ENCODE data around the gene HOXC4. TPM values are rescaled to one million over a fixed set of nuclear protein-coding genes. Genes with fewer than 3 reads are reported as not detected.

Gene HOXC4
- polyA plus RNA-seq, 12 donors: 4.2 to 25.6 (median 9.1) TPM; not detected in 2

- DNase-seq: no peak
These were observed 26.8 kb upstream of the HOXC4 start for GRCh38 chr12:54026640-54027441.

GRCh38 chr12:54027442-54027786 is 26.2 kb upstream of the HOXC4 start:
- DNase-seq: no peak

DNA sequence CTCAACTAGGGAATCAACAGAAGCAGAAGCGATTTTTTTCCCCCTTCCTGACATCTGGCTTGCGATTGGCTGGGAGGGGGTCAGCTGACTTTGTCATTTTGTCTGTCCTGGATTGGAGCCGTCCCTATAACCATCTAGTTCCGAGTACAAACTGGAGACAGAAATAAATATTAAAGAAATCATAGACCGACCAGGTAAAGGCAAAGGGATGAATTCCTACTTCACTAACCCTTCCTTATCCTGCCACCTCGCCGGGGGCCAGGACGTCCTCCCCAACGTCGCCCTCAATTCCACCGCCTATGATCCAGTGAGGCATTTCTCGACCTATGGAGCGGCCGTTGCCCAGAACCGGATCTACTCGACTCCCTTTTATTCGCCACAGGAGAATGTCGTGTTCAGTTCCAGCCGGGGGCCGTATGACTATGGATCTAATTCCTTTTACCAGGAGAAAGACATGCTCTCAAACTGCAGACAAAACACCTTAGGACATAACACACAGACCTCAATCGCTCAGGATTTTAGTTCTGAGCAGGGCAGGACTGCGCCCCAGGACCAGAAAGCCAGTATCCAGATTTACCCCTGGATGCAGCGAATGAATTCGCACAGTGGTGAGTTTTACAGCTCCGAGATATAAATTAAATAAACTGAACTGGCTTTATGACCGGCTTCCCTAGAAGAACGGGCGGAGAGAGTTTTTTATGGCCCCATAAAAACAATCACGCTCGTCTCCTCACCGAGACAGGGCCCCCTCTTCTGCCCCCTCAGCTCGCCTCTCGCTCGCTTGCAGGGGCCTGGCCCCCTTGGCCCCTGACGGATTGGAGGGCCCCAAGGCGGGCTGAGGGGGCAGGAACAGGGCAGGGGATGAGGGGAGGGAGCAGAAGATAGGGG is 25.1 kb upstream of the HOXC4 start, which contains the start of gene HOXC6:
Gene HOXC6, plus strand, starts transcription at position 127 of the 888 bp plus-strand sequence. Its CDS starts 82 bp downstream, at position 209.
- no peak for DNase-seq

GRCh38 chr12:54029529-54030441 is 23.9 kb upstream of the HOXC4 start:
- DNase-seq: no peak

- no peak for DNase-seq
These were observed 23.2 kb upstream of the HOXC4 start for GRCh38 chr12:54030442-54030801.

GRCh38 chr12:54030889-54031471 is 22.7 kb upstream of the HOXC4 start:
- DNase-seq: no peak

- DNase-seq: no peak
These were observed 22.2 kb upstream of the HOXC4 start for GRCh38 chr12:54031480-54031879.

- no peak for DNase-seq
These were observed 21.5 kb upstream of the HOXC4 start for GRCh38 chr12:54032086-54032619.

GRCh38 chr12:54032627-54033100 is 21.0 kb upstream of the HOXC4 start, which contains the start of gene HOXC5:
Gene HOXC5, plus strand, starts transcription at chr12:54033050. Its CDS starts 73 bp downstream, at chr12:54033123.
- DNase-seq: peak; percentile 91

DNA sequence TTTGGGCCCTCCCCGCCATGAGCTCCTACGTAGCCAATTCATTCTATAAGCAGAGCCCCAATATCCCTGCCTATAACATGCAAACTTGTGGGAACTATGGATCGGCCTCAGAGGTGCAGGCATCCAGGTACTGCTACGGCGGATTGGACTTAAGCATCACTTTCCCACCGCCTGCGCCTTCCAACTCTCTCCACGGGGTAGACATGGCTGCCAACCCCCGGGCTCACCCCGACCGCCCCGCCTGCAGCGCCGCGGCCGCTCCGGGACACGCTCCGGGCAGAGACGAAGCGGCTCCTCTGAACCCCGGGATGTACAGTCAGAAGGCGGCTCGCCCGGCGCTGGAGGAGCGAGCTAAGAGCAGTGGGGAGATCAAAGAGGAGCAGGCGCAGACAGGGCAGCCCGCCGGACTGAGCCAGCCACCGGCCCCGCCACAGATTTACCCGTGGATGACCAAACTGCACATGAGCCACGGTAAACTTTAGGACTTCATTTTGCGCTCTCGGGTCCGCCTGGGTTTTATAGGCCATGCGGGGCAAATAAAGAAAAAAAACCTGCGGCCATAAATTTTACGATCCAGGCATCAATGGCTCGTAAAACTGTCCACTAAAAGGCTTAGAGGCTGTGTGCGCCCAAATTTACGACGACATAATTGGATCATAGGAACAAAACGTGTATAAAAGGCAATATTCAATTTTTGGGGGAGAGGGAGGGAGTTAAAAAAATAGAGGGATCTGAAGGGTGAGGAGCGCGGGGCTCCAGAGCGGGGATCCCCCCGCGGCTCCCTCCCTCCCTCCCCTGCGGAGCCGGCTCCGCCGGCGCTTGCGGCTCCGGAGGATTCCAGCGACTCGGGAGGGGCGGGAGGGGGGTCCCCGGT is 20.3 kb upstream of the HOXC4 start:
- DNase-seq: no peak

DNA sequence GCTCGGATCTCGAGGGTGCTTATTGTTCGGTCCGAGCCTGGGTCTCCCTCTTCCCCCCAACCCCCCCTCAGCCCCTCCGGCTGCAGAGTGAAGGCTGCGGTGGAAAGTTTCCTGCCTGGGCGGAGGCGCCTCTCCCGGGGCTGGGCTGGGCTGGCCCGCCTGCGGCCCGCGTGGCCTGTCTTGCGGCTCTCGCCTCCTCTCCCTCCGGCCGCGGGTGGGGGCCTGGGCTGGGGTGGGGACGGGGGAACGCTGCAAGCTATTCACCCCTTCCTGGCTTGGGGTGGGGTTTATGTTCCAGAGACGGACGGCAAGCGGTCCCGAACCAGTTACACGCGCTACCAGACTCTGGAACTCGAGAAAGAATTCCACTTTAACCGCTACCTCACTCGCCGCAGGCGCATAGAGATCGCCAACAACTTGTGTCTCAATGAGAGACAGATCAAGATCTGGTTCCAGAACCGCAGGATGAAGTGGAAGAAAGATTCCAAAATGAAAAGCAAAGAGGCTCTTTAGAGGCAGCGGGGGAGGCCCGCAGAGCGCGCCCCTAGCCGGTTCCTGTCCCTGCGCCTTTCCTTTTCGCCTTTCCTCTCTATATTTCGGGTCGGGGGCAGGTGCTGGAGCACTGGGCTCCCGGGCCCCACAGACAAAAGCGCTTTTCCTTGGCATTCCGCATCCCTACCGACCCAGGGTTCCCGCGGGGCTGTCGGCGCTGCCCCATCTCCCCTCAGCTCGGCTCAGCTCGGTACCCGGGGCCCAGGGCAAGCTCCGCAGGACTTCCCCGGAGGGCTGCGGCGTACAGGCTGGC is 19.5 kb upstream of the HOXC4 start:
- no peak for DNase-seq

GRCh38 chr12:54034785-54035310 is 18.8 kb upstream of the HOXC4 start:
- no peak for DNase-seq

GRCh38 chr12:54035568-54036264 is 17.9 kb upstream of the HOXC4 start:
- DNase-seq: no peak

GRCh38 chr12:54036620-54037359 is 16.8 kb upstream of the HOXC4 start:
- no peak for DNase-seq

DNA sequence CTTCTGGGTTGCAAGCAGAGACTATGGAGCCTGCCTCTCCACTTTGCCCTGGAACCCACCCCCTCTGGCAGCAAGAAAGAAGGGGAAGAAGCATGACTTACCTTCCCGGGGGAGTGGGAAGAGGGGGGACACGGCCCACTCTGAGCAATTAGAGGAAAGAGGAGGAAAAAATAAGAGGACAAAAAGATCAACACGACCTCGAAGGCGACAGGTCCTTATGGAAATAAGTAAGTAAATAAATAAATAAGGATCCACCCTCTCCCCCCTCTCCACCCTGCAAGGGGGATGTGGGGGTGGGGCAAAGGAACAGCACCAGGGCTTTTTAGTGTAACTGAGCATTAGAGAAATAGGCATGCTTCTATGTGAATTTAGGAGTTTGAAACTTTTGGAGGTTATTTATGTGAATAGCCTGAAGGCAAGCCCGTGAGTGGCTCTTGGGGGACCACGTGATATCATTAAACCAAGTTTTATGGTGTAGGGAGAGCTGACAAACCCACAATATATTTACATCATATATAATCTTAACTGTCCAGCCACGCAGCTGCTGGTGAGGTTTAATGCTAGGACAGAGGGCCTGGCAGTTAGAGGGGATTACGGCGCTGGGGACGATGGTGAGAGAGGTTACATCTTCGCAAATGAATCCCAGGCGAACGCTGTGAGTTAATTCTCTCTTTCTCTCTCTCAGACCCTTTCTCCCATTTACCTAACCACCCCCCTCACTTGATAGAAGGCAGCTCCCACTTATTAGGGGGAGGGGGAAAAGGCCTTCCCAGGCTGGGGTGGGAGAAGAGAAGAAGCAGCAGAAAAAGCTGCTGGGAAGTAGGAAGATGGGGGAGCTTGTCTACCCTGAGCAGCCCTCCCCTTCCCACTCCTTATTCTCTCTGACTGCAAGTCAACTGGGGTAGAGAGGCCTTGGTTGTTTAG is 16.0 kb upstream of the HOXC4 start:
- no peak for DNase-seq

GRCh38 chr12:54038284-54038870 is 15.3 kb upstream of the HOXC4 start:
- DNase-seq: no peak
